GM19238 (cell line): ENCODE data around the gene CDK2.
"Not testable (repeated sequence)": the region's sequence is repeated elsewhere in the genome, so short reads cannot be mapped to it uniquely, and the experiment has no call there.

Experiments
- DNase-seq: peaks from one replicate; pipeline ENCODE4 v3.0.0; 2011; ENCODE audit warnings: low spot score; ENCODE audit not compliant: insufficient read length

CDK2 gene

DNA sequence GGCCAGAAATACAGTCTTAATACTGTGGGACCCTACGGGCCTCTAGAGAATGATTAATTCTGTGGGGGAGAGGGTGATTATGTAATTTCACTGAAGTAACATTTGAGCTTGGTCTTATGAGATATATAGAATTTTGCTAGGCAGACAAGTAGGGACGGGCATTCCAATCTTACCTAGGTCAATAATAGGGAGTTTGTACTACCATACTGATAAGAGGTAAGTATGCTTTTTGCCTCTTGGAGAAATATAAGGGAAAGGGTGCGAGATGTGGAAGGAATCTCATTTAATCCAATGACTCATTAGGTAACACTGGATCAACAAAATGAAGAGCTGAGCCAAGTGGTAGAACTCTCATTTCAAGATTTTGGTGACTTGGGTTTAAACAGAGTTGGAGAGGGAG, 12.4 kb downstream of the CDK2 start:
- DNase-seq: no peak

DNA sequence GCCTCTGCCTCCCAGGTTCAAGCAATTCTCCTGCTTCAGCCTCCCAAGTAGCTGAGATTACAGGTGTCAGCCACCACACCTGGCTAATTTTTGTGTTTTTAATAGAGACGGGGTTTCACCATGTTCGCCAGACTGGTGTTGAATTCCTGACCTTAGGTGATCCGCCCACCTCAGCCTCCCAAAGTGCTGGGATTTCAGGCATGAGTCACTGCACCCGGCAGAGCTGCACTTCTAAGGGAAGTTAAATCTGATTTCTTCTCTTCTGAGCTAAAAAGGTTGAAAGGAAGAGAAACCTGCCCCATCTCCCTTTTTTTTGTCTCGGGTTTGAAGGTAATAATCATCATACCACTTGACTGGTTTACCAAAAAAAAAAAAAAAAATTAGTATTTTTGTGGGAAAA, 15.3 kb downstream of the CDK2 start:
- DNase-seq: not testable (repeated sequence)

DNA sequence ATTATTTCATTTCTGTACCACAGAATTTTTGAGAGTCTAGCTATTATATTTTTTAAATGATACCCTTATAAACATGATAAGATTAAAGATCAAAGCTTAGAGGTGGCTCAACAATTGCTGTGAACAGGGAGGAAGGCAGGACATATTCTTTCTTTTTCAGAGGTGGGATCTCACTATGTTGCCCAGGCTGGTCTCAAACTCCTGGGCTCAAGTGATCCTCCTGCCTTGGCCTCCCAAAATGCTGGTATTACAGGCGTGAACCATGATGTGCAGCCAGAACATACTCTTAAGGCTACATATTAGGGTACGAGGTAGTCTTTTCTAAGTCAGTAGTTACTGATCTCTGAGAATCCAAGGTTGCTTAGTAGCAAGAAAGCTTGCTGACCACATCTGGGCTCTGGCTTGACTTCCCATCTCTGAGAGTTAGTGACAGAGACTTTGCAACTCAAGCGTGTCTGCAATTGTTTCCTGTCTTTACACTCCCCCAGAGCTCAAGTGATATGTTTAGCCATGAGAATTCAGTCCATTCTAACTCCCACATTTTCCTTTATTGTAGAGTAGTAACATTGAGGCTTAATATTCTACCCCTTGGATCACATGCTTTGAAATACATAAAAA, 15.8 kb downstream of the CDK2 start:
- DNase-seq: no peak

DNA sequence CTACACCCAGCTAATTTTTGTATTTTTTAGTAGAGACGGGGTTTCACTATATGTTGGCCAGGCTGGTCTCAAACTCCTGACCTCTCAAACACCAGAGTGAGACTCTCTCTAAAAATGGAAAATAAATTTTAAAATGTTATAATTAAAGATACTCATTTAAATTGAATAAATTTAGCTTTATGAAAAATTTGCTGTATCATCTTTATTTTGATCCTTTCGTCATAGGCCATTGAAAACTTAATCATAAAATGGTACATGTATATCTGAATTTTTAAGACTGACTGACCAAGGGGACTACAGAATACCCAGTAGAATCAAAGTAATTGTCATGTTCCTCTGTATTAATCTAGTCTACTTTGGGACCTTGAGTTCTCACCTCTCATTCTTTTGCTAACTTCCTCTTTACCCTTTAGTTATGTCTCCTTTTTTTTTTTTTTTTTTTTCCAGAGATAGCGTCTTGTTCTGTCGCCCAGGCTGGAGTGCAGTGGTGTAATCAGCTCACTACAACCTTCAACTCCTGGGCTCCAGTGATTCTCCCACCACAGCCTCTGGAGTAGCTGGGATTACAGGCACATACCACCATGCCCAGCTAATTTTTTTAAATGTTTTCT, 16.7 kb downstream of the CDK2 start:
- no peak for DNase-seq

DNA sequence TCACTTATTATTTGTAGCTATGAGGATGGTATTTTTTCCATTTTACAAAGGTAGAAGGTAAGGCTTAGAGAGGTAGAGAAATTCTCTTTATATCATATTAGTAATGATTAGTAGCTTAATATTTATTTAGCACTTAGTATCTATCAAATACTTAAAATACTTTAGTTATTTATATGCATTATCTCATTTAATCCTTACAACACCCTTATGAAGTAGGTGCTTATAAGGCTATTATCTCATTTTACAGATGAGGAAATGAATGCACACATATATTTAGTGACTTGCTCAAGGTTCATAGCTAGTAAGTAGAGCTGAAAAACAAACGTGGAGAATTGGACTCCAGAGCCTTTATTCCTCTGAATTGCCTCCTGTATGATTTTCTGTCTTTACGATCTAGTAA, 18.2 kb downstream of the CDK2 start:
- DNase-seq: no peak

DNA sequence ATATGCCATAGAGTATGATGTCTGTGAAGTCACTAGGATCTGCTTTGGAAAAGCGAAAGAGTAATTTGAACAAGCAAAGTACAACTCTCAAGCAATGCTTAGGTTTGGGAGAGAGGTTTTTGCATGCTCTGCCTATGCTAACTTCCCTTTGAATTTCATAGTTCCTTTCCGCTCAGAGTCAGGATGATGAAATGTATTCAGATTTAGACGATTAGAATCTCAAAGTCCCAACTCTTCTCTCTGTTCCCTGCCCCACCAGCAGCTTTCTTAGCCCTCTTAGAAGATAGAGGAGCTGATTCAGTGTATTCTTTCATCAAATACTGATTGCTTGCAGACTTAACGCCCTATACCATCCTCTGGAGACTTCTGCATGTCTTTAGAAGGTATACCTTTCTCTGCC, 18.7 kb downstream of the CDK2 start:
- DNase-seq: no peak

DNA sequence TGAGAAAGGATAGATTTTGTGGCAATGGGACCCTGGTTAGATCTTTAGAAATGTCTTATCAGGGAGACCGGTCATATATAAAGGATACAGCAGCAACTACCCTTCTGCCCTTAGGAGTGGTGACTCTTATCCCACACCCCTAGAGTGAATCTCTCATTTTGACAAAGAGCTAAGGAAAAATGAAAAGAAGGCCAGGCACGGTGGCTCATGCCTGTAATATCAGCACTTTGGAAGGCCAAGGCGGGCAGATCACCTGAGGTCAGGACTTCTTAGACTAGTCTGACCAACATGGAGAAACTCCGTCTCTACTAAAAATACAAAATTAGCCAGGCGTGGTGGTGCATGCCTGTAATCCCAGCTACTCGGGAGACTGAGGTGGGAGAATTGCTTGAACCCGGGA, 19.3 kb downstream of the CDK2 start:
- not testable (repeated sequence) for DNase-seq

DNA sequence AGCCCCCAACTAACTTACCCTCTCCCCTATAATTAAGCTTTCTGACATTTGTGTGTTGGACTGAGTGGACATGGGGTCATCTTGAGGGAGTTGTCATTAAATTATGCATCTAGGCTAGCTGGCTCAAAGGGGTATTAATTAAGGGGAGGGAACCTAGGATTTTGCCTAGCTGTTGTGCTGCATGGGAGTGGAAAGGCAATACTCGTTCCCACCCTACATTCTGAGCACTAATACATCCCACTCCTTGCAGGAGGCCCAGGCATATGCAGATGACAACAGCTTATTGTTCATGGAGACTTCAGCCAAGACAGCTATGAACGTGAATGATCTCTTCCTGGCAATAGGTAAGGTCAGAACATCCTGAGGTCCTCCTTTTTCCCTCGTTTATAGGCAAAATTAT, 24.5 kb downstream of the CDK2 start:
- DNase-seq: no peak

DNA sequence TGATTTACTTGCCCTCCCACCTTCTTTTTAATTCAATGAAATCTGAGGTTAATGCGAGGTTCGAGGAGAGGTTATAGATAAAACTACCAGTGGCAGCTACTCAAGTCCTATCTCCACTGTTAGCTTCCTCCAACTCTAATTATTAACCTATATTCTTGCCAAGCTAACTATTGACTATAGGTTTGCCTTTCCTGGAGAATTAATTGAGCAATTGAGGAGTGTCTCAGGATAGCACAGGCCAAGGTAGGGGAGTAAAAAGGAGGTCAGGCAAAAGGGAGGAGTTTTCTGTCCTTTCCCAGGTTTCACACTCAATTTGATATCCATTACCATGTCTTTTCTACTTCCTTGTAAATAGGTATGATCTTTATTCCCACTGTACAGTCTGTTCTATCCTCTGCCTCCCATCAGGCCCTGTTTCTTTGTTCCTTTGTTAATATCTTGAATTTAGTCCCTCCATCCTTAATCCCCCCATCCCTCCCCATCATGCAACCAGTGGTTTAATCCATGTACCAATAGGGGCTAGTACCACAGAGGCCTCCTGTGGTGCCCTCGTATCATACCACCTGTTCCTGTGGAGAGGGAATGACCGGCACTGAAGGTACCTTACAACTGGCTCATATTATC, 26.7 kb downstream of the CDK2 start:
- DNase-seq: no peak

DNA sequence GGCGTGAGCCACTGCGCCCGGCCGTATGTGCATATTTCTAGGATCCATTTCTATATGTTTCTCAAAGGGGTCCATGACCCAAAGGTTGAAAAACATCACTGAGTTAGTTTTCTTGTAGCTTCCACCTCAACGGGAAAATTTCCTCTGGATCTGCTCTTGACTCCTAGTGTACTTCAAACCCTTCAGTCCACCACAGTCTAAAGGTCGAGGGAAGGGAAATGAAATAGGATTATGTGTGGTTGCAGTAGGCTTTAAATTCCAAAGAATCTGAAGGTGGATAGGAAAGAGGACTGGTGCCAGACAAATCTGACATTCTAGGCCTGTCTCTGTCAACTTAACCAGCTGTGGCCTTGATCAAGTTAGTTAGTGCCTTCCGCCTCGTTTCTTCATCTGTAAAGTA, 28.7 kb downstream of the CDK2 start:
- DNase-seq: no peak

DNA sequence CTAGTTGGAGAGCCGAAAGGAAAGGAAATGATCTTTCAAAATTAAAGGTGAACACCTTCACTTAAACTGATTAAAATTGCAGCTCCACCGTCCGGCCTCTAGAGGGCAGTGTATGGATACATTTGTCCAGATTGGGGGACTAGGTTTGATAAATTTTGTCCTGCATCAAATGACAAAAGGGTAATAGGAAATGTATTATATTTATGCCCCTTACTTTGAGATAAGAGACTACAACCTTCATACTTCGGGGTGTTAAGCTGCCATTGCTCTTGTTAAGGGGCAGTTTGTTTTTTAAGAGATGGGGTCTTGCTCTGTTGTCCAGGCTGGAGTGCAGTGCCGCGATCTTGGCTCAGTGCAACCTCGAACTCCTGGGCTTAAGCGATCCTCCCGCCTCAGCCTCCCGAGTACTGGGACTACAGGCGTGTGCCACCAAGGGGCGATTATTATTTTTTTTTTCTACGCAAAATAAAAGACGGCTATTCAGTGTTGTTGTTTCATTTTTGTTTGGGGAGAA, 29.6 kb downstream of the CDK2 start:
- DNase-seq: peak; percentile 45

DNA sequence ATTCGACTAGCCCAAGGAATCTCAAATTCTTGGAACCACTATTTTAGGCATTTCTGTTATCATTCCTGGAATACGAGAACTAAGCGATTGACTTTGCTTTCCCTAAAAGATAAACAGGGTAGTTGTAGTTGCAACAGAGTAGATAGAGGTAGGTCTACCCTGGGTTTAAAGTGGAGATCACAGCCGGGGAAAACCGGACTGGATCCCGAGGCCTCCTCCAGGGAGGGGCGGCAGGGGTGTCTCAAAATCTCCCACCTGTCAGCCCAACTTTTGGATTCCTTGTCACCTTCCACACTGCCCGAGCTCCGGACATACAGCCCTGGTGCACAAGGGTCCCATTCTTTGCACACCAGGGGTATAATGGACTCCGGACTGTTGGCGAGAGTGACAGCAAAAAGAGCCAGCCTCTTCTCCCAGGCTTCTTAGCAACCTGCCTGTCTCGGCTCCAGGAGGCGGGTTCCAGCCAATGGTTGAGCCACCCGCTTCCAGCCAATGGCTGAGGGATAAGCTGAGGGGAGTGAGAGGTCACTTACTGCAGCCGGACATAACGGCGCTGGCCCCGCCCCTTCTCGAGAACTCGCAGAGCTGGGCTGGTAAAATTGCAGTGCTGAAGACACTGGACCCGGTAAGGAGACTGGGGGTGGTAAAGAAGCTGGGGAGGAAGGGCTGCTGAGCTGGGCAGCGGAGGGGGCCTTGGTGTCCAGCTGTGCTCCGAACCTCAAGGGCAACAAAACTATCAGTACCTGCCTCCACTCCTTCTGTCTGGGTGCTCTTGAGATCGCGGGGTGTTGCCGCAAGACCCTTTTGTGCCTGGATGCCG, 30.3 kb downstream of the CDK2 start, which contains the start of gene SUOX:
Gene SUOX (plus strand): TSS at position 562 of the 820 bp plus-strand sequence. CDS start 4,946 bp downstream, outside the sequence.
- DNase-seq: peak; percentile 99

DNA sequence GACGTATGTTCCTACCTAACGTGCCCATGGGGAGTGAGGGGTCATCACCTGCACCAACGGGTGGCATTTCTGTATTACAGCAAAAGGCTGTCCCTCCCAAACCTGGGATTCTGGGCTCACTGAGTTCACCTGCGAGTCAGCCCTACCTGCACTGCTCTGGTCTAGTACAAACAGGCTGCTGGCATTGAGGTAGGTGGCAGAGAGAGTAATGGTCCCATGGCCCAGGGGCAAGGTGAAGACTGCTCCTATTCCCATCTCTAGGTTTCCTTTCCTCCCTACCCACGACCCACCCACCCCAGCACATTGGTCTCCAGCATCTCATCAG, 30.9 kb downstream of the CDK2 start:
- DNase-seq: no peak

DNA sequence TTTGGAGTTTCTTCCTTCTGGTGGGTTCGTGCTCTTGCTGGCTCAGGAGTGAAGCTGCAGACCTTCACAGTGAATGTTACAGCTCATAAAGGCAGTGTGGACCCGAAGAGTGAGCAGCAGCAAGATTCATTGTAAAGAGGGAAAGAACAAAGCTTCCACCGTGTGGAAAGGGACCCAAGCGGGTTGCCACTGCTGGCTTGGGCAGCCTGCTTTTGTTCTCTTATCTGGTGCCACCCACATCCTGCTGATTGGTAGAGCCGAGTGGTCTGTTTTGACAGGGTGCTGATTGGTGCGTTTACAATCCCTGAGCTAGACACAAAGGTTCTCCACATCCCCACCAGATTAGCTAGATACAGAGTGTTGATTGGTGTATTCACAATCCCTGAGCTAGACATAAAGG, 32.9 kb downstream of the CDK2 start:
- not testable (repeated sequence) for DNase-seq

DNA sequence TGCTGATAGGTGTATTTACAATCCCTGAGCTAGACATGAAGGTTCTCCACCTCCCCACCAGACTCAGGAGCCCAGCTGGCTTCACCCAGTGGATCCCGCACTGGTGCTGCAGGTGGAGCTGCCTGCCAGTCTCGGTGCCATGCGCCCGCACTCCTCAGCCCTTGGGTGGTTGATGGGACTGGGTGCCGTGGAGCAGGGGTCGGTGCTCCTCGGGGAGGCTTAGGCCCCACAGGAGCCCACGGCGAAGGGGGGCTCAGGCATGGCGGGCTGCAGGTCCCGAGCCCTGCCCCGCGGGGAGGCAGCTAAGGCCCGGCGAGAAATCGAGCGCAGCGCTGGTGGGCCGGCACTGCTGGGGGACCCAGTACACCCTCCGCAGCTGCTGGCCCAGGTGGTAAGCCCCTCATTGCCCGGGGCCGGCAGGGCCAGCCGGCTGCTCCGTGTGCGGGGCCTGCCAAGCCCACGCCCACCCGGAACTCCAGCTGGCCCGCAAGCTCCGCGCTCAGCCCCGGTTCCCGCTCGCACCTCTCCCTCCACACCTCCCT, 33.4 kb downstream of the CDK2 start:
- DNase-seq: not testable (repeated sequence)

DNA sequence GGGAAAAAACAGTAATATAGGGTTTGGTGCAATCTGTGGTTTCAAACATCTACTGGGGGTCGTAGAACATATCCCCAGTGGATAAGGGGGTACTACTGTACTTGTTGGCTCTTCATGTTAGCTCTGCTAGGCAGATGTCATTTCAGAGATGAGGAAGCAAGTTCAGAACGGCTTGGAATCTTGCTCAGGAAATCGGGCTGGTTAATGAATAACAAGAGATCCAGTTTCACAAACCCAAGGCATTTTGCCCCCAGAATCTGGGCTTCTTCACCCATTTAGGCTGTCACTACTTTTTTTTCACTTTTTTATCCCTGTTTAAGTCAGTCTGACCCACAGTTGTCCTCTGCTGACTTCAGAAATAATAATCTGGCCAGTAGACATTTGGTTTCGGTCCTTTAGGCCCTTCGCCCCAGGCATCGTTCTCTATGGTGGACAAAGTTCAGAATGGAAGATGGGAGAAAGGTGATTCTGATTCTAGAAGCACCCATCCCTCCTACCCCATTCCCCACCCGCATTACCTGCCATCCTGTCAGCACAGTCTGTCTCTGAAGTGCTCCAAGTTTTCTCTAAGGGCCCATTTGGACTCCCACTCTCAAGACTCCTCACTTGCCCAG, 35.0 kb downstream of the CDK2 start:
- DNase-seq: no peak

DNA sequence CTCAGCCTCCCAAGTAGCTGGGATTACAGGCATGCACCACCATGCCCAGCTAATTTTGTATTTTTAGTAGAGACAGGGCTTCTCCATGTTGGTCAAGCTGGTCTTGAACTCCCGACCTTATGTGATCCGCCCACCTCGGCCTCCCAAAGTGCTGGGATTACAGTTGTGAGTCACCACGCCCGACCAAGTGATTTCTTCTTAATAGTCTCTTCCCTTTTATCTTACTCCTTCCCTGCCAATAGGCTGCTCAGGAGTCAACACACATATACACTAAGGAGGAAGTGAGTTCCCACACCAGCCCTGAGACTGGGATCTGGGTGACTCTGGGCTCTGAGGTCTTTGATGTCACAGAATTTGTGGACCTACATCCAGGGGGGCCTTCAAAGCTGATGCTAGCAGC, 36.7 kb downstream of the CDK2 start:
- DNase-seq: not testable (repeated sequence)

DNA sequence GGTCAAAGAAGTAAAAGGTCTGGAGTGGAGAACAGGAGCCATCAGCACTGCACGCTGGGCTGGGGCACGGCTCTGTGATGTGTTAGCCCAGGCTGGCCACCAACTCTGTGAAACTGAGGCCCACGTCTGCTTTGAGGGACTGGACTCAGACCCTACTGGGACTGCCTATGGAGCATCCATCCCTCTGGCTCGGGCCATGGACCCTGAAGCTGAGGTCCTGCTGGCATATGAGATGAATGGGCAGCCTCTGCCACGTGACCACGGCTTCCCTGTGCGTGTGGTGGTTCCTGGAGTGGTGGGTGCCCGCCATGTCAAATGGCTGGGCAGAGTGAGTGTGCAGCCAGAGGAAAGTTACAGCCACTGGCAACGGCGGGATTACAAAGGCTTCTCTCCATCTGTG, 37.6 kb downstream of the CDK2 start:
- DNase-seq: no peak

DNA sequence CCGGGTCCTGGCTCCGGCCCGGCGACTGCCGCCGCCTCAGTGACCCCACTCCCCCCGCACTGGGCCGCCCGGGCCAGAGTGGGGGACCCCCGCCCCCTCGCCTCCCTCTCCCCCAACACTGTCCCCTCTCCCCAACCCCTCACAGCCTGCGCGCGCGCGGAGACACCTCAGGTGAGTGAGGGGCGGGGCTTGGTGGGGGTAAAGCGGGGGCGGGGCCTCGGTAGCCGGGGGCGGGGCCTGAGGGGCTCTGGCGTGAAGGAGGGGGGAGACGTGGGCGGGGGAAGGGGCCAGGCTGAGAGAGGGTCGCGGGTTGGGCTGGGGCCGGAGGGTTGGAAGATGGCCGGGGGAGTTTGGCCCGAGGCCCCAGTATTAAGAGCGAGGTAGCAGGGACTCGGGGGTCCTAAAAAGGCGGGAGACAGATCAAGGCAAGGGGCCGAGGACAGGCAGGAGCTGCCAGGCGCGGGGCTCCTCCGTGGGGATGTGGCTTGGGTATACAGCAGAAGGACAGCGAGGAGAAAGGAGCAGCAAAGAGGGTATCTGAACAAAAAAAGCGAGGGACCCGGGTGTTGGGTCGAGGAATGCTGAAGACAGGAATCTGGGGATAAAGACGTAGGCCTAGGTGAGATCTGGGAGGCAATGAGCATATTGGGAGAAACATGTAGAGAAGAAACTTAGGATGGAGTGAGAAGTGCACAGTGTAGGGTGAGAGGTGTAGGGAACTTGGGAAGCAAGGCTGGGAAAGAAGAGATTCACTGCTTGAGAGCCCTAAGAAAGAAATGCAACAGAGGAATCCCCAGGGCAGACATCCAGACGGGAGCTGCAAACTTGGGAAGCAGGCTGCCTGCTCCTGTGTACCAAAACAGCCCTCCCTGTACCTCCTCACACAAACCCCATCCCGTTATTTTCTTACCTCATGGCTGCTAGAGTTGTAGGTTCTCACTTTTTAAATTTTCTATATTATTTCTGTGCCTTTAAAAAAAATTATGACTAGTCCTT, 41.2 kb downstream of the CDK2 start:
- DNase-seq: peak; percentile 81

DNA sequence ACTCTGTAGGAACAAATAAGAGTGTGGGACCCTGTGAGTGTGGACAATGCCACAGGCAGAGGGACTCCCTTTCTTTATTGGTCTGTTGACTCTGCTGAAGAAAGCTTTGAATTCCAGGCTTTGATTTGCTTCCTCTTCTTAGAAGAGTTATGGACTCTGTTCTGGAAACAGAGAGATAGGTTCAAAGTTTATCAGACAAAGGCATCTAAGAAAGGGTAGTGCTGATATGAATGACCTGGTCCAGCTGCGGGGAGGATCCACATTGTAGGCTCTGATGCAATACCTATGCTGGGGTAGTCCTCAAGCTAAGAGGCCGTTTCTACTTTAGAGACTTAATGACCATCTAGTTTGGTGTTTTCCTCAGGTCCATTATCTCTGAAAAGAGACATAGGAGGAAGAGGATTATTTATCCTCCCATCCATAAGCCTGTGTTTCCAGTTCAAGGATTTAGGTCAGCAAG, 43.5 kb downstream of the CDK2 start:
- no peak for DNase-seq
